DMS153 (cell line): Measurements from ENCODE around the gene SELENBP1.
A peak's percentile ranks its signal among the peaks of the same experiment; 100 is the strongest.
"Not testable (repeated sequence)": the region's sequence is repeated elsewhere in the genome, so short reads cannot be mapped to it uniquely, and the experiment has no call there.

Experiments
- DNase-seq: peaks from one replicate; lab custom pipeline; 2025; lab: John Stamatoyannopoulos, UW

SELENBP1 gene

GRCh38 chr1:151372058-151372934 lies at the start of gene SELENBP1:
TSS of gene SELENBP1 (minus strand) at chr1:151372705. CDS start at chr1:151372641, 64 bp downstream.
- DNase-seq, result peak; percentile 96

- DNase-seq, result no peak
Observed at GRCh38 chr1:151419819-151420218, 47.3 kb upstream of the SELENBP1 start.

GRCh38 chr1:151418081-151418480 lies 45.6 kb upstream of the SELENBP1 start:
- no peak for DNase-seq

- DNase-seq, result no peak
Observed at GRCh38 chr1:151416231-151416630, 43.7 kb upstream of the SELENBP1 start.

- DNase-seq, result no peak
Observed at GRCh38 chr1:151411884-151412283, 39.4 kb upstream of the SELENBP1 start.

- DNase-seq, result no peak
Observed at GRCh38 chr1:151408891-151409290, 36.4 kb upstream of the SELENBP1 start.

- no peak for DNase-seq
Observed at GRCh38 chr1:151407304-151407703, 34.8 kb upstream of the SELENBP1 start.

GRCh38 chr1:151406176-151406575 lies 33.7 kb upstream of the SELENBP1 start:
- no peak for DNase-seq

GRCh38 chr1:151405187-151405951 lies 32.9 kb upstream of the SELENBP1 start:
- DNase-seq, result no peak

- DNase-seq, result no peak
Observed at GRCh38 chr1:151403612-151404011, 31.1 kb upstream of the SELENBP1 start.

- no peak for DNase-seq
Observed at GRCh38 chr1:151402764-151403163, 30.3 kb upstream of the SELENBP1 start.

- DNase-seq, result no peak
Observed at GRCh38 chr1:151401860-151402259, 29.4 kb upstream of the SELENBP1 start.

GRCh38 chr1:151401125-151401788 lies 28.8 kb upstream of the SELENBP1 start:
- no peak for DNase-seq

- peak; percentile 96 for DNase-seq
Observed at GRCh38 chr1:151399324-151400171, 27.0 kb upstream of the SELENBP1 start, which contains the start of gene PSMB4. TSS of gene PSMB4 (plus strand) at chr1:151399573. CDS start at chr1:151399588, 15 bp downstream.

- not testable (repeated sequence) for DNase-seq
Observed at GRCh38 chr1:151396265-151396664, 23.8 kb upstream of the SELENBP1 start.

GRCh38 chr1:151393583-151393982 lies 21.1 kb upstream of the SELENBP1 start:
- no peak for DNase-seq

- DNase-seq, result no peak
Observed at GRCh38 chr1:151391079-151391563, 18.6 kb upstream of the SELENBP1 start.

GRCh38 chr1:151390221-151391078 lies 17.9 kb upstream of the SELENBP1 start:
- not testable (repeated sequence) for DNase-seq

- DNase-seq, result no peak
Observed at GRCh38 chr1:151386002-151386401, 13.5 kb upstream of the SELENBP1 start.

- DNase-seq, result no peak
Observed at GRCh38 chr1:151384584-151384983, 12.1 kb upstream of the SELENBP1 start.
